HG02798 (cell line): ENCODE data around the gene TANGO6.
"Not testable (repeated sequence)": the region's sequence is repeated elsewhere in the genome, so short reads cannot be mapped to it uniquely, and the experiment has no call there.

Experiments
- ATAC-seq: cut with Tn5 transposase; IDR thresholded peaks from one replicate; pipeline ENCODE4 v1.9.1; 2021; ENCODE audit warnings: mild to moderate bottlenecking; ENCODE audit not compliant: unreplicated experiment, poor library complexity

TANGO6 gene

DNA sequence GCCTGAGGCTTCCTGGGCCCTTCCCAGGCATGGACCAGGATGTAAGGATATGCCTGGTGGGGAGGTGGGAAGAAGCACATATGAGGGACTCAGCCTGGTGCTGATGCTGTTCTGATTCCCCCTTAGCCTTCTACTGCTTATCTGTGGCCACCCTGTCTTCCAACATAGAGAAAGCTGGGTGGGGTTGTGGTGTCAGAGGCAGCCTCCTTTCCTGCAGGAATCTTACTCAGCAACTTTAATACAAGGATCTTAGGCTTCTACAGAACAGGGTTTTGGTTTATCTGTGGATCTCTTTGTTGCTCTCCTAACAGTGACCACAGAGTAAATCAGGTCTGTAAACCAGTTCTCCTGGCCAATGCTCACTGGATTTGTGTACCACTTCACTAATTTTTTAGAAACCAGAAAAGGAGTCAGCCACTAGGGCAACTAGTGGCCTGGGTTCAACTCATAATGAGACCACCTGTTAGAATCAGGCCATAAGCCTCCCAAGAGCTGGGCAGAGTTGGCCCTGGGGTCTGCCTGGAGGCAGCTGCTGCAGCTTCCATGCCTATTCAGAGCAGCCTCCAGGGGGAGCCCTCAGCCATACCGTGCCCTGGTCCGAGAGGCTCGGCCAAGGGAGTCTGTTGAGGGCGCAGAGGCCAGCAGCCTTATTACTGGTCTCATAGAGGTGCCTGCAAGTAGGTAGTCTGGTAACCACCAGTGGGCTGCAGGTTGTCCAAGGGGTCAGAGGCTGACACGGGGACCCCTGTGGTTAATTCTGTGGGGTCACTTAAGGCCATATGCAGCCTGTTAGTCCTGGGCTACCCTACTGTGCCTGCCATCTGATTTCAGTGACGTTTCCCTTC lies 269.2 kb downstream of the TANGO6 start:
- ATAC-seq = peak; percentile 72

- no peak for ATAC-seq
Observed at GRCh38 chr16:69113216-69113615, 269.9 kb downstream of the TANGO6 start.

DNA sequence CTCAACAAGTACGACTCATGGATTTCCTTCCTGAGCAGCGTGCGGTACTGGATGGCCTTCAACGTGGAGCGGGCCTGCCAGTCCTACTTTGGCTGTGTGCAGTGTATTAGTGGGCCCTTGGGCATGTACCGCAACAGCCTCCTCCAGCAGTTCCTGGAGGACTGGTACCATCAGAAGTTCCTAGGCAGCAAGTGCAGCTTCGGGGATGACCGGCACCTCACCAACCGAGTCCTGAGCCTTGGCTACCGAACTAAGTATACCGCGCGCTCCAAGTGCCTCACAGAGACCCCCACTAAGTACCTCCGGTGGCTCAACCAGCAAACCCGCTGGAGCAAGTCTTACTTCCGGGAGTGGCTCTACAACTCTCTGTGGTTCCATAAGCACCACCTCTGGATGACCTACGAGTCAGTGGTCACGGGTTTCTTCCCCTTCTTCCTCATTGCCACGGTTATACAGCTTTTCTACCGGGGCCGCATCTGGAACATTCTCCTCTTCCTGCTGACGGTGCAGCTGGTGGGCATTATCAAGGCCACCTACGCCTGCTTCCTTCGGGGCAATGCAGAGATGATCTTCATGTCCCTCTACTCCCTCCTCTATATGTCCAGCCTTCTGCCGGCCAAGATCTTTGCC lies 271.1 kb downstream of the TANGO6 start:
- ATAC-seq = no peak

GRCh38 chr16:69114976-69115355 lies 271.6 kb downstream of the TANGO6 start:
- ATAC-seq = no peak

- no peak for ATAC-seq
Observed at GRCh38 chr16:69115361-69115760, 272.0 kb downstream of the TANGO6 start.

DNA sequence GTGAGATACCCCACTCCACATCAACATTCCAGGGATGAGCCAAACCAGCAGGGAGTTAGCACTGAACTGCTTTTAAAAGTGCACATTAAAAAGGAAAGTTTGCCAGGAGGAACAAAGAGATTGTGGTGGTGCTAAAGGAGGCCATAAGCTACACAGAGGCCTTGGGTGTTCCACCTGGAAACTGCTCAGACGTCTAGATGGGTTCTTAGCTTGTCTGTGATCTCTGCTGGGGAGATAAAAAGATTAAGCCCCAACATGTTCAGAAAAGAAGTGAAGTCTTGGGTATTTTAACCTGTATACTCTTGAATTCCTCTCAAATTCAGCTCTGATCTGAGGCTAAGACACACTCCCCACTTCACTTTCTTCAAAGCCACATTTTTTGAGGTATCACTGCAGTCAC lies 272.5 kb downstream of the TANGO6 start:
- no peak for ATAC-seq

DNA sequence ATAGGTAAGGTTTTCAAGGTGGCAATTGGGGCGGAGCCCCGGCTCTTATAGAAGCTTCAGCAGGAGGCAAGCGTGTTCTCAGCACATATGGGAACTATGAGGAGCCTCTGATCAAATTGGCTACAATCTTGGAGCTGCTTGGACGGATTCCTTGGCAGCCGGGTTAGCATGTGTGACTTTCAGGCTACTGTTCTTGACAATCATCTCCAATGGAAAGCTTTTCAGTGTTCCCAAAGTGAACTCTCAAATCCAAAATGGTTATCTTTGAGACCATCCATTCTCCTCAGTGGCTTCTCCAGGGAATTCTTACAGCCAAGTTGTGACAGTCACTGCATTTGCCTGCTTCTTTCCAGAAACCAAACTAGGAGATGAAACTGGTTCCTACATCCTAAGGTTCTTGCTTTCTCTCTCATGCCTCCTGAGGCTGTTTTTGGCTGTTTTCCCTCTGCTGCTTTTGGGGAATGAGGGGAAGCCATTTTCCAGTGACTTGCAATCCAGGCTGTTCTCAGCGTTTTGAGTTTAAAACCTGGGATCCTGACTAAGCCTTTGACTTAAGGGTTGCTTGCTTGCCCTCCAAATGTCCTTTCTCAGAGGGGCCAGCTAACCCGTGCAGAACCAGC lies 273.0 kb downstream of the TANGO6 start:
- ATAC-seq = no peak

GRCh38 chr16:69116906-69117305 lies 273.6 kb downstream of the TANGO6 start:
- ATAC-seq = no peak

DNA sequence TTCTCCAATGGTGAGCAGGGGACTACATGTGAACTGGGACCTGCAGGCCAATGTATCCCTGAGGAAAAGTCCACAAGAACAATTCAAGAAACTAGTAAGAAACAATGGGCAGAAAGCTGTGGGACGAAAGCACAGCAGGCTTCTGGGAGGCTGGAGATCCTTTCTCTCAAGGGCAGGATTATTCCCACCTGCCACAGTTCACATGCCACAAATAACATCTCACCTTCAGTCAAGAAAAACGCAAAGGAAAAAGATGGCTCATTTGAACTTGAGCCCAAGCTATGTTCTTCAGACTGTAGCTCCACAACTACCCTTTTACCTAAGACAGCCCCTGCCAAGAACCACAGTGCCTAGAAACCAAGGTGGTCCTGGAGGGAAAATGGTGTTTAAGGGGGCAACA lies 275.1 kb downstream of the TANGO6 start:
- ATAC-seq = no peak

DNA sequence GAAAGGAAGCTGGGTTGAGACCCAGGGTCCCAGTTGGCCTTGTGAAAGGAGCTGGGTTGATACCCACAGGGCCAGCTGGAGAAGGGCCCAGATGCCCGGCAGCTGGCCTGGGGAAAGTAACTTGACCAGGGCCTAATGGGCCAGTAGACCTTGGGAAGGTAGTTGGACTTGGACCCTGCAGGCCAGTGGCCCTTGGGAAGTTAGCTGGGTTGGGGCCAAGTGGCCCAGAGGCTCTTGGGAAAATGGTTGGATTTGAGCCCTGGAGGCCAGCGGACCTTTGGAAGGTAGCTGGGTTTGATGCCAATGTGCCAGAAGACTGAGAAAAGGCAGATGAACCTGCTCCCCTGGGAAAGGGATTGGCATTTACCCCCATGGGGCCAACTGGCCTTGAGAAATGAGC lies 275.7 kb downstream of the TANGO6 start:
- no peak for ATAC-seq

GRCh38 chr16:69119536-69119935 lies 276.2 kb downstream of the TANGO6 start:
- ATAC-seq = no peak

DNA sequence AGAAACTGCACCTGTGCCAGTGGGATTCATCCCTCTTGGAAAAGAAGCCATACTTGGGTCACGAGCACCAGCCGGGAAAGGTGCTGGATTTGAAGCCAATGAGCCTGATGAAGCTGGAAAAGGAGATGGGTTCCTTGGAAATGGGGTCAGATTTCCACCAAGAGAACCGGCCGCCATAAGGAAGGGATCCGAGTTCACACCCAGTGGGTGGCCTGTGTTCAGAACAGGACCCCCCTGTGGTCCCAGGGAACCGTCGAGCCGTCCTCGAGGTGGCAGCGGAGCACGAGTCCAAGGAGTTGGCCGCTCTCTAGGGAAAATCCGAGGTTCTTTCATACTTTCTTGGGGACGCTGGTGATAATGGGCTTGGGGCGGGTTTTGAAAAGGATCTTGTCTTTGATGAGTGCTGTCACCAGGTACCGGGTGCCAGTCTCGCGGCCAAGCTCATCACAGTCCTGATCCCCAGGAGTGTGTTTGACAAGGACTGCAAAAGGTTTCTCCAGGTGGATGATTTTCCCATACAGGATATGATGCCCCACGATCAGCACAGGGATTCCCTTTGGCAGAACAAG lies 276.8 kb downstream of the TANGO6 start:
- no peak for ATAC-seq

- ATAC-seq = no peak
Observed at GRCh38 chr16:69123910-69124309, 280.6 kb downstream of the TANGO6 start.

DNA sequence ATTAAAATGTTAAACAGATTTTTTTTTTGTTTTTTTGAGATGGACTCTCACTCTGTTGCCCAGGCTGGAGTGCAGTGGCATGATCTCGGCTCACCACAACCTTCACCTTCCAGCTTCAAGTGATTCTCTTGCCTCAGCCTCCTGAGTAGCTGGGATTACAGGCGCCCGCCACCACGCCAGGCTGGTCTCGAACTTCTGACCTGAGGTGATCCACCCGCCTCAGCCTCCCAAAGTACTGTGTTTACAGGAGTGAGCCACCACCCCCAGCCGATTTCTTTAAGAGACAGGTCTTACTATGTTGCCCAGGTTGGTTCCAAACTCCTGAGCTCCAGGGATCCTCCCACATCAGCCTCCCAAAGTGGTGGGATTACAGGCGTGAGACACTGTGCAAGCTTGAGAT lies 281.1 kb downstream of the TANGO6 start:
- not testable (repeated sequence) for ATAC-seq

DNA sequence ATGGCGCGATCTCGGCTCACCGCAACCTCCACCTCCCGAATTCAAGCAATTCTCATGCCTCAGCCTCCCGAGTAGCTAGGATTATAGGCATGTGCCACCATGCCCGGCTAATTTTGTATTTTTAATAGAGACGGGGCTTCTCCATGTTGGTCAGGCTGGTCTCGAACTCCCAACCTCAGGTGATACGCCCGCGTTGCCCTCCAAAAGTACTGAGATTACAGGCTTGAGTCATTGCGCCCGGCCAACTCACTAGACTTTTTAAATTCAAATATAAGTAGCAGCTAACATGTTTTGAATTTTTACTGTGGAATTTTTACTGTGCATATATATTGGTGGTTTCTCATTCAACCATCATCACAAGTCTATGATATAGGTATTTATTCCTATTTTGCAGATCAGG lies 281.6 kb downstream of the TANGO6 start:
- not testable (repeated sequence) for ATAC-seq

GRCh38 chr16:69126221-69126620 lies 282.9 kb downstream of the TANGO6 start:
- no peak for ATAC-seq

- ATAC-seq = not testable (repeated sequence)
Observed at GRCh38 chr16:69126801-69127200, 283.5 kb downstream of the TANGO6 start.

DNA sequence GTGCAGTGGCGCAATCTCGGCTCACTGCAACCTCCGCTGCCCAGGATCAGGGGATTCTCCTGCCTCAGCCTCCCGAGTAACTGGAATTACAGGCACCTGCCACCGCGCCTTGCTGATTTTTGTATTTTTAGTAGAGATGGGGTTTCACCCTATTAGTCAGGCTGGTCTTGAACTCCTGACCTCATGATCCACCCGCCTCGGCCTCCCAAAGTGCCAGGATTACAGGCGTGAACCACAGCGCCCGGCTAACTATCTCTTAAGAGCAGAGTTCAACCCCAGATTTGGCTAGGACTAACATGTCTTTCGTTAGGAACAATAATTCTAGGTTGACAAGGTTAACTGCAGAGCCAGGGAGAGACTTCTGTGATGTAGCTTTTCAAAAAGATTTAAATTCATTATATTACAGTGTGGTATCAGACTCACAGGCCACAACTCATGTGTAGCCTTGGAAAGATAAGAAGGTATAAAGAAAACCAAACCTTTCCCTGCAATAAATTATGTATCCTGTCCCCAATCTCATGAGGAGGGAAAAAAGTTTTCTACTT lies 284.7 kb downstream of the TANGO6 start:
- no peak for ATAC-seq

- ATAC-seq = no peak
Observed at GRCh38 chr16:69130461-69130860, 287.1 kb downstream of the TANGO6 start.

DNA sequence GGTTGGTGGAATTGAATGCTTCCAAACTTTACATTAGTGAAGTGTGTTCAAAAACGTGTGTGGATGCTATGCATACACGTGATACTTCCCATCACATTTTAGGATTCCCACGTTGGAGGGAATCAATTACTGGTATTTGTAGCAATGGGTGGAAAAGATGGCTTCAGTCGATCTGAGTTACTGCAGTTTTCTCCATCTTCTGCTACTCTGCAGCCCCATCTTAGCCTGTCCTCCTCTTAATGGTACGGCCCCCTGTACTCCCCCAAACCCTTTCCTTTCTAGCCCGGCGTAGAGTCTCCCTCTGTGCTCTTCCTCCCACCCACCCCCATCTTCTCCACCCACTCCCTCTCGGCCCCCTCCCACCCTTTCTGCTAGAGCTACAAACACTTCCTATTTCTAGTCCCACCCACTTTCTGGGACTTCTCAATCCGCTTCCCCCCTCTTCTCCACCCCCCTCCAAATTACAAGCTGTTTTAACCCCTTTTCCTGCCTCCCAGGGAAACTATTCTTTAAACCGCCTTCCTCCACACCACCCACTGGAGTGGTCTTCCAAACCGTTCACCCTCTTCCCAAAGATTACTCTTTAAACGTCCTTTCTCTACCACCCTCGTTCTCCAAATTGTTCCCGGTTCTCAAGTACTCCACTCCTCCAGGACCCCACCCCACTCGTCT lies 288.0 kb downstream of the TANGO6 start:
- ATAC-seq = no peak
